HCT116 (cell line): ENCODE data around the gene PRXL2C. TPM values are rescaled to one million over a fixed set of nuclear protein-coding genes. Genes with fewer than 3 reads are reported as not detected.

Source experiments
- ATAC-seq: fragments of 200-7000 bp; cut with Tn5 transposase; 2 replicates; pipeline ENCODE4 v1.9.1; 2020; ENCODE audit warnings: mild to moderate bottlenecking, moderate library complexity
- BruUV-seq: library from RNA; stranded (reverse); fragments of 400-500 nt; replicated peaks from 2 replicates; lab custom pipeline; 2021; lab: Mats Ljungman, UMichigan
- CTCF ChIA-PET: fragments of 300-600 bp; sonication (Branson Sonifier 250); formaldehyde crosslinking; loops from one replicate; lab custom pipeline; 2021; ENCODE audit warnings: antibody characterized with exemption; lab: Charles Lee
- POLR2A ChIA-PET: fragments of 300-600, 350-600 bp; sonication (Branson Sonifier 250); formaldehyde crosslinking; loops from one replicate; lab custom pipeline; 2021; ENCODE audit warnings: antibody characterized with exemption; lab: Charles Lee
- RAD21 ChIA-PET, 2 experiments: fragments of 300-600 bp; sonication (Branson Sonifier 250); formaldehyde crosslinking; loops; one replicate each; lab custom pipeline; 2023; ENCODE audit warnings: low total read pairs in 2 of 2; ENCODE audit not compliant: uncharacterized antibody in 2 of 2, unreplicated experiment in 2 of 2, low non-redundant PET in 1 of 2; lab: Charles Lee
- DNase-seq: peaks from one replicate; pipeline ENCODE4 v3.0.0-alpha.2; 2010; ENCODE audit warnings: low read depth, low spot score
- H2AFZ ChIP-seq: fragments of 200-600 bp; shearing (Covaris generic), sonication (generic); 2 replicates; pipeline ENCODE4 v1.6.1; 2017; ENCODE audit warnings: low read depth, mixed run types, mixed read lengths, antibody characterized with exemption, low read length; ENCODE audit not compliant: poor library complexity, severe bottlenecking
- H3K27ac ChIP-seq: 2 replicates; pipeline ENCODE4 v1.5.1; 2012; ENCODE audit warnings: low read depth, low read length
- H3K27me3 ChIP-seq: fragments of 200-600 bp; sonication (generic); 2 replicates; pipeline ENCODE4 v1.6.1; 2016; ENCODE audit warnings: mixed run types, low read length, mixed read lengths; ENCODE audit not compliant: insufficient read depth
- H3K36me3 ChIP-seq, 2 experiments: fragments of 200-500 bp in 1 of 2; fragments of 200-600 bp in 1 of 2; sonication (Bioruptor generic) in 1 of 2; sonication (generic) in 1 of 2; 2 replicates each; pipeline versions ENCODE4 v1.5.1 to v1.6.1; 2014 to 2016; ENCODE audit warnings: low read length in 2 of 2, inconsistent platforms in 1 of 2, mixed read lengths in 1 of 2, mixed run types in 1 of 2; ENCODE audit not compliant: insufficient read depth in 2 of 2, control insufficient read depth in 1 of 2
- H3K4me1 ChIP-seq, 2 experiments: fragments of 200-600 bp in 1 of 2; sonication (generic) in 1 of 2; 2 replicates each; pipeline versions ENCODE4 v1.5.1 to v1.6.1; 2012 to 2017; ENCODE audit warnings: low read length in 2 of 2, inconsistent platforms in 1 of 2, mild to moderate bottlenecking in 1 of 2, mixed read lengths in 1 of 2, mixed run types in 1 of 2, moderate library complexity in 1 of 2; ENCODE audit not compliant: insufficient read depth in 2 of 2, control insufficient read depth in 1 of 2
- H3K4me2 ChIP-seq: fragments of 200-600 bp; sonication (generic); 2 replicates; pipeline ENCODE4 v1.6.1; 2017; ENCODE audit warnings: mixed run types, low read length, mixed read lengths
- H3K4me3 ChIP-seq, 2 experiments: fragments of 200-600 bp in 1 of 2; sonication (generic) in 1 of 2; replicated peaks in 1 of 2; 2 replicates each; pipeline ENCODE4 v1.5.1; 2011 to 2016; ENCODE audit warnings: low read length in 2 of 2, control low read depth in 1 of 2, low read depth in 1 of 2, mild to moderate bottlenecking in 1 of 2, mixed read lengths in 1 of 2, mixed run types in 1 of 2
- H3K79me2 ChIP-seq: fragments of 200-600 bp; sonication (generic); 2 replicates; pipeline ENCODE4 v1.6.1; 2017; ENCODE audit warnings: mild to moderate bottlenecking, mixed run types, low read length, moderate library complexity, mixed read lengths; ENCODE audit not compliant: insufficient read depth
- H3K9ac ChIP-seq: fragments of 200-600 bp; sonication (generic); 2 replicates; pipeline ENCODE4 v1.6.1; 2016; ENCODE audit warnings: low read length, mixed read lengths
- H3K9me2 ChIP-seq: fragments of 200-600 bp; sonication (generic), shearing (Covaris generic); 2 replicates; pipeline ENCODE4 v1.6.1; 2017; ENCODE audit warnings: mixed run types, mild to moderate bottlenecking, moderate library complexity; ENCODE audit not compliant: insufficient read depth
- H3K9me3 ChIP-seq, 2 experiments: fragments of 200-500 bp in 1 of 2; fragments of 200-600 bp in 1 of 2; sonication (Bioruptor generic) in 1 of 2; sonication (generic) in 1 of 2; 2 replicates each; pipeline ENCODE4 v1.6.1; 2014 to 2017; ENCODE audit warnings: low read length in 2 of 2, mixed read lengths in 2 of 2, inconsistent platforms in 1 of 2, low read depth in 1 of 2, mild to moderate bottlenecking in 1 of 2, mixed run types in 1 of 2, moderate library complexity in 1 of 2; ENCODE audit not compliant: control insufficient read depth in 1 of 2, insufficient read depth in 1 of 2
- H4K20me1 ChIP-seq: fragments of 200-600 bp; sonication (generic), shearing (Covaris generic); 2 replicates; pipeline ENCODE4 v1.6.1; 2017; ENCODE audit warnings: mixed run types, mild to moderate bottlenecking, moderate library complexity; ENCODE audit not compliant: insufficient read depth
- CBX3 ChIP-seq: IDR thresholded peaks from 2 replicates; pipeline ENCODE4 v1.6.1; 2012; ENCODE audit warnings: low read depth
- EGR1 ChIP-seq: IDR thresholded peaks from 2 replicates; pipeline ENCODE4 v1.6.1; 2012; ENCODE audit warnings: low read depth
- EZH2 ChIP-seq: fragments of 200-600 bp; sonication (generic); IDR thresholded peaks from 2 replicates; pipeline ENCODE4 v1.6.1; 2017; ENCODE audit warnings: antibody characterized with exemption, mixed run types
- EZH2phosphoT487 ChIP-seq: fragments of 200-600 bp; IDR thresholded peaks from 2 replicates; pipeline ENCODE4 v1.6.1; 2018; ENCODE audit warnings: antibody characterized with exemption, borderline replicate concordance
- FOSL1 ChIP-seq: IDR thresholded peaks from 2 replicates; pipeline ENCODE4 v1.6.1; 2012; ENCODE audit warnings: low read depth
- JUND ChIP-seq: IDR thresholded peaks from 2 replicates; pipeline ENCODE4 v1.6.1; 2012
- POLR2A ChIP-seq: IDR thresholded peaks from 2 replicates; pipeline ENCODE4 v1.7.0; 2011; ENCODE audit warnings: borderline replicate concordance; ENCODE audit not compliant: insufficient read depth, insufficient read length; ENCODE audit errors: extremely low read depth
- POLR2AphosphoS5 ChIP-seq: IDR thresholded peaks from 2 replicates; pipeline ENCODE4 v1.6.1; 2011; ENCODE audit warnings: mild to moderate bottlenecking, low read depth, low read length, moderate library complexity
- RAD21 ChIP-seq: IDR thresholded peaks from 2 replicates; pipeline ENCODE4 v1.6.1; 2012; ENCODE audit warnings: low read depth, mild to moderate bottlenecking
- SP1 ChIP-seq: IDR thresholded peaks from 2 replicates; pipeline ENCODE4 v1.6.1; 2012; ENCODE audit warnings: low read depth
- SRF ChIP-seq: IDR thresholded peaks from 2 replicates; pipeline ENCODE4 v1.6.1; 2012; ENCODE audit warnings: low read depth
- TCF7L2 ChIP-seq: IDR thresholded peaks from 2 replicates; pipeline ENCODE4 v1.7.0; 2011; ENCODE audit warnings: borderline replicate concordance, inconsistent platforms; ENCODE audit not compliant: insufficient read depth, insufficient read length; ENCODE audit errors: extremely low read depth
- ZFX ChIP-seq: fragments of 450-650 bp; IDR thresholded peaks from 2 replicates; pipeline ENCODE4 v1.6.1; 2017
- intact Hi-C: fragments of 100-400 bp; cut with micrococcal nuclease; formaldehyde crosslinking; loops from 2 replicates; pipeline ENCODE4 v1.10.0; 2022
- total RNA-seq: library from RNA; stranded (reverse); gene quantifications from one replicate; pipeline ENCODE4 v1.2.1, GENCODE V29; 2021; ENCODE audit not compliant: unreplicated experiment
- TF ChIP-seq, protein P1 (sequence below): IDR thresholded peaks from 2 replicates; pipeline ENCODE4 v1.6.1; 2012; ENCODE audit warnings: low read depth
- TF ChIP-seq, protein P2 (sequence below), 3 experiments: fragments of 200-600 bp in 1 of 3; sonication (generic) in 1 of 3; IDR thresholded peaks in 2 of 3; conservative IDR thresholded peaks in 1 of 3; 2 replicates each; pipeline ENCODE4 v1.5.1; 2012 to 2017; ENCODE audit warnings: low read depth in 2 of 3, low read length in 2 of 3, antibody characterized with exemption in 1 of 3, borderline replicate concordance in 1 of 3, control low read depth in 1 of 3, mild to moderate bottlenecking in 1 of 3, mixed read lengths in 1 of 3, mixed run types in 1 of 3, moderate library complexity in 1 of 3; ENCODE audit not compliant: insufficient read depth in 1 of 3
- TF ChIP-seq, protein P3 (sequence below): IDR thresholded peaks from 2 replicates; pipeline ENCODE4 v1.6.1; 2011; ENCODE audit warnings: mild to moderate bottlenecking, low read length, moderate library complexity; ENCODE audit not compliant: insufficient replicate concordance; ENCODE audit errors: extremely low read depth

Gene PRXL2C
- total RNA-seq, 1 experiment from 2014 or later, result 10.4 TPM

DNA sequence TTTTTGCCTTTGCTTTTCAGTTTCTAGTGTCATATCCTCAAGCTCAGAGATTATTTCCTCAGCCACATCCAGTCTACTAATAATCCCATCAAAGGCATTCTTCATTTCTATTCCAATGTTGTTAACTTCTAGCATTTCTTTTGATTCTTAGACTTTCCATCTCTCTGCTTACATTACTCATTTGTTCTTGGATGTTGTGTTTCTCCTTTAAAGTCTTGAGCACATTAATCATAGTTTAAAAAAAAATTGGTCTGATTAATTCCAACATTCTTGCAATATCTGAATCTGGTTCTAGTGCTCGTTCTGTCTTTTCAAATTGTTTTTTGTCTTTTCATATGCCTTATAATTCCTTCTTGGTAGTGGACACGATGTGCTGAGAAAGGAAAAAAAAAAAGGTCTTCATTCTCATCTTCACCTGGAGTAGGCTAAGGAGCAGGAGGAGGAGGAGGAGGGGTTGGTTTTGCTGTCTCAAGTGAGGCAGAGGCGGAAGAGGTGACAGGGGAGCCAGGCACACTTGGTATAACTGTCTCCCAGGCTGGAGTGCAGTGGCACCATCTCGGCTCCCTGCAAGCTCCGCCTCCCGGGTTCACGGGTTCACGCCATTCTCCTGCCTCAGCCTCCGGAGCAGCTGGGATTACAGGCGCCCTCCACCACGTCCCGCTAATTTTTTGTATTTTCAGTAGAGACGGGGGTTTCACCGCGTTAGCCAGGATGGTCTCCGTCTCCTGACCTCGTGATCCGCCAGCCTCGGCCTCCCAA, 16.3 kb downstream of the PRXL2C start:
- no peaks in the 10 kb centered on the region for H3K4me1 ChIP-seq
- BruUV-seq, result no TSS peak
- no peak overlapping the region for H3K27ac ChIP-seq
- RAD21 ChIA-PET, result no interaction called here
- CTCF ChIA-PET, result no interaction called here
- no peaks in the 10 kb centered on the region for H3K9me2 ChIP-seq
- H3K4me2 ChIP-seq, result no peak overlapping the region
- DNase-seq (no peak), ATAC-seq (no peak)
- intact Hi-C loops, result no loop called here
- H3K9ac ChIP-seq, result no peak overlapping the region
- POLR2A ChIA-PET, result no interaction called here
- H3K4me3 ChIP-seq, result no peak overlapping the region
- H2AFZ ChIP-seq, result no peak overlapping the region
- no peaks in the 10 kb centered on the region for H3K79me2 ChIP-seq
- no peaks in the 10 kb centered on the region for H4K20me1 ChIP-seq
- H3K27me3 ChIP-seq, result no peaks in the 10 kb centered on the region
- no peaks in the 10 kb centered on the region for H3K9me3 ChIP-seq
- TF ChIP-seq, protein P1, sequence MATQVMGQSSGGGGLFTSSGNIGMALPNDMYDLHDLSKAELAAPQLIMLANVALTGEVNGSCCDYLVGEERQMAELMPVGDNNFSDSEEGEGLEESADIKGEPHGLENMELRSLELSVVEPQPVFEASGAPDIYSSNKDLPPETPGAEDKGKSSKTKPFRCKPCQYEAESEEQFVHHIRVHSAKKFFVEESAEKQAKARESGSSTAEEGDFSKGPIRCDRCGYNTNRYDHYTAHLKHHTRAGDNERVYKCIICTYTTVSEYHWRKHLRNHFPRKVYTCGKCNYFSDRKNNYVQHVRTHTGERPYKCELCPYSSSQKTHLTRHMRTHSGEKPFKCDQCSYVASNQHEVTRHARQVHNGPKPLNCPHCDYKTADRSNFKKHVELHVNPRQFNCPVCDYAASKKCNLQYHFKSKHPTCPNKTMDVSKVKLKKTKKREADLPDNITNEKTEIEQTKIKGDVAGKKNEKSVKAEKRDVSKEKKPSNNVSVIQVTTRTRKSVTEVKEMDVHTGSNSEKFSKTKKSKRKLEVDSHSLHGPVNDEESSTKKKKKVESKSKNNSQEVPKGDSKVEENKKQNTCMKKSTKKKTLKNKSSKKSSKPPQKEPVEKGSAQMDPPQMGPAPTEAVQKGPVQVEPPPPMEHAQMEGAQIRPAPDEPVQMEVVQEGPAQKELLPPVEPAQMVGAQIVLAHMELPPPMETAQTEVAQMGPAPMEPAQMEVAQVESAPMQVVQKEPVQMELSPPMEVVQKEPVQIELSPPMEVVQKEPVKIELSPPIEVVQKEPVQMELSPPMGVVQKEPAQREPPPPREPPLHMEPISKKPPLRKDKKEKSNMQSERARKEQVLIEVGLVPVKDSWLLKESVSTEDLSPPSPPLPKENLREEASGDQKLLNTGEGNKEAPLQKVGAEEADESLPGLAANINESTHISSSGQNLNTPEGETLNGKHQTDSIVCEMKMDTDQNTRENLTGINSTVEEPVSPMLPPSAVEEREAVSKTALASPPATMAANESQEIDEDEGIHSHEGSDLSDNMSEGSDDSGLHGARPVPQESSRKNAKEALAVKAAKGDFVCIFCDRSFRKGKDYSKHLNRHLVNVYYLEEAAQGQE, result no peak
- TF ChIP-seq TCF7L2 (no peak), SRF (no peak), RAD21 (no peak), EZH2phosphoT487 (no peak), ZFX (no peak), EZH2 (no peak), CBX3 (no peak), JUND (no peak), POLR2A (no peak), SP1 (no peak), POLR2AphosphoS5 (no peak), EGR1 (no peak), FOSL1 (no peak)
- TF ChIP-seq, protein P2, sequence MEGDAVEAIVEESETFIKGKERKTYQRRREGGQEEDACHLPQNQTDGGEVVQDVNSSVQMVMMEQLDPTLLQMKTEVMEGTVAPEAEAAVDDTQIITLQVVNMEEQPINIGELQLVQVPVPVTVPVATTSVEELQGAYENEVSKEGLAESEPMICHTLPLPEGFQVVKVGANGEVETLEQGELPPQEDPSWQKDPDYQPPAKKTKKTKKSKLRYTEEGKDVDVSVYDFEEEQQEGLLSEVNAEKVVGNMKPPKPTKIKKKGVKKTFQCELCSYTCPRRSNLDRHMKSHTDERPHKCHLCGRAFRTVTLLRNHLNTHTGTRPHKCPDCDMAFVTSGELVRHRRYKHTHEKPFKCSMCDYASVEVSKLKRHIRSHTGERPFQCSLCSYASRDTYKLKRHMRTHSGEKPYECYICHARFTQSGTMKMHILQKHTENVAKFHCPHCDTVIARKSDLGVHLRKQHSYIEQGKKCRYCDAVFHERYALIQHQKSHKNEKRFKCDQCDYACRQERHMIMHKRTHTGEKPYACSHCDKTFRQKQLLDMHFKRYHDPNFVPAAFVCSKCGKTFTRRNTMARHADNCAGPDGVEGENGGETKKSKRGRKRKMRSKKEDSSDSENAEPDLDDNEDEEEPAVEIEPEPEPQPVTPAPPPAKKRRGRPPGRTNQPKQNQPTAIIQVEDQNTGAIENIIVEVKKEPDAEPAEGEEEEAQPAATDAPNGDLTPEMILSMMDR (IDR thresholded peaks at IDR 0.05 in 2 of 3, conservative IDR thresholded peaks at IDR 0.05 in 1 of 3; ENCODE audit: borderline replicate concordance in 1 of 3, insufficient read depth in 1 of 3, low read depth in 2 of 3, low read length in 2 of 3), result no peak
- TF ChIP-seq, protein P3, sequence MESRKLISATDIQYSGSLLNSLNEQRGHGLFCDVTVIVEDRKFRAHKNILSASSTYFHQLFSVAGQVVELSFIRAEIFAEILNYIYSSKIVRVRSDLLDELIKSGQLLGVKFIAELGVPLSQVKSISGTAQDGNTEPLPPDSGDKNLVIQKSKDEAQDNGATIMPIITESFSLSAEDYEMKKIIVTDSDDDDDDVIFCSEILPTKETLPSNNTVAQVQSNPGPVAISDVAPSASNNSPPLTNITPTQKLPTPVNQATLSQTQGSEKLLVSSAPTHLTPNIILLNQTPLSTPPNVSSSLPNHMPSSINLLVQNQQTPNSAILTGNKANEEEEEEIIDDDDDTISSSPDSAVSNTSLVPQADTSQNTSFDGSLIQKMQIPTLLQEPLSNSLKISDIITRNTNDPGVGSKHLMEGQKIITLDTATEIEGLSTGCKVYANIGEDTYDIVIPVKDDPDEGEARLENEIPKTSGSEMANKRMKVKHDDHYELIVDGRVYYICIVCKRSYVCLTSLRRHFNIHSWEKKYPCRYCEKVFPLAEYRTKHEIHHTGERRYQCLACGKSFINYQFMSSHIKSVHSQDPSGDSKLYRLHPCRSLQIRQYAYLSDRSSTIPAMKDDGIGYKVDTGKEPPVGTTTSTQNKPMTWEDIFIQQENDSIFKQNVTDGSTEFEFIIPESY, result no peak
- TF ChIP-seq, all 23 proteins: peak for 0
- H3K36me3 ChIP-seq, result no peaks in the 10 kb centered on the region
